Measurements from ENCODE around the gene WASHC2A. TPM values are rescaled to one million over a fixed set of nuclear protein-coding genes. Genes with fewer than 3 reads are reported as not detected.

WASHC2A gene
- total and polyA plus RNA-seq, 12 donors: 23.3 to 55.1 (median 42.8) TPM

Other genes starting within 250 kb of the WASHC2A start
- gene PARG, start 125.9 kb upstream of the WASHC2A start, total RNA-seq: 10 to 100 TPM; 13.9 to 56.8 (median 23.5) TPM
- 10 to 100 TPM in 1 of 3 donors, 1 to 10 TPM in 2; 3.1 to 18.9 (median 4.9) TPM for gene PARG, start 125.9 kb upstream of the WASHC2A start, polyA plus RNA-seq
- gene TIMM23B, start 125.9 kb upstream of the WASHC2A start, total RNA-seq: 10 to 100 TPM in 7 of 9 donors, 1 to 10 TPM in 2; 3.3 to 31.6 (median 17.7) TPM
- 10 to 100 TPM in 2 of 3 donors, 1 to 10 TPM in 1; 7.5 to 17.8 (median 12.5) TPM for gene TIMM23B, start 125.9 kb upstream of the WASHC2A start, polyA plus RNA-seq
- 10 to 100 TPM in 4 of 9 donors, 1 to 10 TPM in 5; 2.6 to 20.2 (median 7.9) TPM for gene AGAP6, start 79.5 kb upstream of the WASHC2A start, total RNA-seq
- gene AGAP6, start 79.5 kb upstream of the WASHC2A start, polyA plus RNA-seq: 10 to 100 TPM in 2 of 3 donors, 1 to 10 TPM in 1; 8.4 to 52.0 (median 42.2) TPM
- gene ASAH2, start 183.6 kb downstream of the WASHC2A start, total RNA-seq: 1 to 10 TPM in 5 of 9 donors, under 1 TPM in 4; 0.30 to 7.1 (median 2.0) TPM
- gene ASAH2, start 183.6 kb downstream of the WASHC2A start, polyA plus RNA-seq: 1 to 10 TPM in 1 of 3 donors, under 1 TPM in 2; 0.13 to 8.7 (median 0.32) TPM